Mucosa of descending colon (tissue), 3 donors: ENCODE data around the gene ANKRD63. TPM values are rescaled to one million over a fixed set of nuclear protein-coding genes. Genes with fewer than 3 reads are reported as not detected.

Experiments used
- ATAC-seq: fragments of 200-7000 bp; cut with Tn5 transposase; one replicate; pipeline ENCODE4 v1.9.1; 2020; ENCODE audit warnings: mild to moderate bottlenecking, moderate library complexity
- DNase-seq, 3 donors: peaks; one replicate each; pipeline ENCODE4 v3.0.0-alpha.2; 2020
- H3K36me3 ChIP-seq: fragments of 200-600 bp; one replicate; pipeline ENCODE4 v1.8.0; 2021; ENCODE audit warnings: low read depth, mild to moderate bottlenecking
- H3K4me1 ChIP-seq: fragments of 200-600 bp; one replicate; pipeline ENCODE4 v1.8.0; 2021; ENCODE audit warnings: low read depth, mild to moderate bottlenecking
- H3K4me3 ChIP-seq: fragments of 200-600 bp; one replicate; pipeline ENCODE4 v1.8.0; 2021; ENCODE audit warnings: mild to moderate bottlenecking
- H3K9me3 ChIP-seq: fragments of 200-600 bp; one replicate; pipeline ENCODE4 v1.8.0; 2021; ENCODE audit warnings: mild to moderate bottlenecking
- intact Hi-C, 2 donors: fragments of 100-400 bp; cut with DNase I in 1 of 2; cut with micrococcal nuclease in 1 of 2; formaldehyde crosslinking; loops; one replicate each; pipeline versions ENCODE4 v1.11.0 to v1.11.1; 2022; cut with DNase I, micrococcal nuclease
- total RNA-seq, 3 donors: library from RNA; stranded (reverse); fragmentation: NEBNext Ultra II Directional in 2 of 3; extraction: Animal tissue kit (Norgen Biotek cat#: 25700) in 2 of 3; gene quantifications; one replicate each; pipeline versions ENCODE4 v1.2.1 to v1.2.4, GENCODE V29; 2021 to 2023
- TF ChIP-seq, protein P1 (sequence below): fragments of 200-600 bp; IDR thresholded peaks from one replicate; pipeline ENCODE4 v1.8.0; 2022; ENCODE audit warnings: antibody characterized with exemption, mild to moderate bottlenecking
- donor health status: DM: no; HTN: no; CAD: no; lungs with moderate emphysema.
- donor health status: DM: no; HTN: no; CAD: no.
- donor health status: DM: no; HTN: yes; CAD: no.

The ANKRD63 gene
- total RNA-seq, 3 donors from 2014 or later: 0.25 TPM; not detected in 2

DNA sequence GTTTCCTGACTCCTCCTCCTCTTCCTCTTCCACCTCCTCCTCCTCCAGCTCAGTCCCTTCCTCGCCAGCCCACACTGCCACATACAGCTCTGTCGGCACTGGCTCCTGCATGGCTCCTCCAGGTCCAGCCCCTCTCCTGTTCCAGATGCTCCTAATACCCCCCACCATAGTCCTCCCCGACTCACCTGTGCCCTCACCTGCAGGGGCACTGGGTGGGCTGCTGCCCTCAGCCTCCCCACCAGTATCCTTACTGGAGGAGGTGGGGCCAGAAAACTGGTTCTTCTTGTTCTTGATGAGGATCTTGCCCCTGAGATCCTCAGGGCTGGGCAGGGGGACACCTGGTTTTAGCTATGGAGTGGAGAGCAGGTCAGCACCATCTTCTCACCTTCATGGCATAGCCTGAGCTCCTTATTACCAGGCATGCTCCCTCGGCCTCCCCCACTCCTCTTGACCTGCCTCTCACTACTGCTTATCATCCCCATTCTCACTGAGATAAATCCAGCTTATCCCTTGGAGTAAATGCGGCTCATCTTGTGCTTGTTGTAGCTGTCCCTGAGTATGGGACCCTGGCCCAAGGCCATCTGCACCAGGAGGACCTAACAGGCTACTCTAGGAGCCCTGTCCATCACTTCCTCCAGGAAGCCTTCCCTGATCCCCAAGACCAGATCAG, 13.8 kb upstream of the ANKRD63 start:
- ATAC-seq: no peak
- TF ChIP-seq, protein P1, sequence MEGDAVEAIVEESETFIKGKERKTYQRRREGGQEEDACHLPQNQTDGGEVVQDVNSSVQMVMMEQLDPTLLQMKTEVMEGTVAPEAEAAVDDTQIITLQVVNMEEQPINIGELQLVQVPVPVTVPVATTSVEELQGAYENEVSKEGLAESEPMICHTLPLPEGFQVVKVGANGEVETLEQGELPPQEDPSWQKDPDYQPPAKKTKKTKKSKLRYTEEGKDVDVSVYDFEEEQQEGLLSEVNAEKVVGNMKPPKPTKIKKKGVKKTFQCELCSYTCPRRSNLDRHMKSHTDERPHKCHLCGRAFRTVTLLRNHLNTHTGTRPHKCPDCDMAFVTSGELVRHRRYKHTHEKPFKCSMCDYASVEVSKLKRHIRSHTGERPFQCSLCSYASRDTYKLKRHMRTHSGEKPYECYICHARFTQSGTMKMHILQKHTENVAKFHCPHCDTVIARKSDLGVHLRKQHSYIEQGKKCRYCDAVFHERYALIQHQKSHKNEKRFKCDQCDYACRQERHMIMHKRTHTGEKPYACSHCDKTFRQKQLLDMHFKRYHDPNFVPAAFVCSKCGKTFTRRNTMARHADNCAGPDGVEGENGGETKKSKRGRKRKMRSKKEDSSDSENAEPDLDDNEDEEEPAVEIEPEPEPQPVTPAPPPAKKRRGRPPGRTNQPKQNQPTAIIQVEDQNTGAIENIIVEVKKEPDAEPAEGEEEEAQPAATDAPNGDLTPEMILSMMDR: no peak
- Histone ChIP-seq H3K9me3 (peaks cover 2% of the 10 kb centered on the region), H3K4me1 (no peaks in the 10 kb centered on the region), H3K4me3 (no peak overlapping the region), H3K36me3 (no peaks in the 10 kb centered on the region)
- DNase-seq: peak in 1 of 3 donors; percentile 18
- intact Hi-C loops: no loop called here

- TF ChIP-seq, protein P1: no peak
- peaks cover under 1% of the 10 kb centered on the region for H3K4me1 ChIP-seq
- ATAC-seq (no peak), DNase-seq (peak in 1 of 3 donors; percentile 34)
- peaks cover 2% of the 10 kb centered on the region for H3K9me3 ChIP-seq
- no peaks in the 10 kb centered on the region for H3K36me3 ChIP-seq
- no peak overlapping the region for H3K4me3 ChIP-seq
- intact Hi-C loops: no loop called here
Measured at GRCh38 chr15:40295877-40296560, 13.2 kb upstream of the ANKRD63 start.

DNA sequence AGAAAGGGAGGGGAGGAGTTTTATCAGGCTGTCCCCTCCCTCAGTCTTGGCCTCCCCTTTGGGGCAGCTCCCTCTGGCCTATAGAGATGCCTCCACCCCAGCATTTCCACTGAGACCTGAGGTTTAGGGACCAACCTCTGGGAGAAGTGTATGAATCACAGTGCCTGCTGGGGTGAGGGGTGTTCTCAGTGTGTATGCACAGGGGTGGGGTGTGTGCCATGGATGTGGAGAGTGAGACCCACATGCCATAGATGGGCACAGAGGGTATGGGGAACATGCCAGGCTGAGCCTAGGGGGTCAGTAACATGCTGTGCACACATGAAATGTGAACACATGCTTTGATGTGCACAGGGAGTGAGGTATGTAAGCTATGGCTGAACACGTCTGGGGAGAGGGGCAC, 12.4 kb upstream of the ANKRD63 start:
- ATAC-seq (no peak), DNase-seq (no peak)
- H3K9me3 ChIP-seq: peaks cover 2% of the 10 kb centered on the region
- H3K4me3 ChIP-seq: no peak overlapping the region
- peaks cover 6% of the 10 kb centered on the region for H3K4me1 ChIP-seq
- TF ChIP-seq, protein P1: no peak
- intact Hi-C loops: no loop called here
- no peaks in the 10 kb centered on the region for H3K36me3 ChIP-seq

- H3K36me3 ChIP-seq: no peaks in the 10 kb centered on the region
- intact Hi-C loops: no loop called here
- TF ChIP-seq, protein P1: no peak
- no peaks in the 10 kb centered on the region for H3K9me3 ChIP-seq
- peak in 1 of 3 donors; percentile 16 for DNase-seq
- peaks cover 13% of the 10 kb centered on the region for H3K4me1 ChIP-seq
- H3K4me3 ChIP-seq: no peak overlapping the region
- ATAC-seq: no peak
Measured at GRCh38 chr15:40293905-40294895, 11.3 kb upstream of the ANKRD63 start.

DNA sequence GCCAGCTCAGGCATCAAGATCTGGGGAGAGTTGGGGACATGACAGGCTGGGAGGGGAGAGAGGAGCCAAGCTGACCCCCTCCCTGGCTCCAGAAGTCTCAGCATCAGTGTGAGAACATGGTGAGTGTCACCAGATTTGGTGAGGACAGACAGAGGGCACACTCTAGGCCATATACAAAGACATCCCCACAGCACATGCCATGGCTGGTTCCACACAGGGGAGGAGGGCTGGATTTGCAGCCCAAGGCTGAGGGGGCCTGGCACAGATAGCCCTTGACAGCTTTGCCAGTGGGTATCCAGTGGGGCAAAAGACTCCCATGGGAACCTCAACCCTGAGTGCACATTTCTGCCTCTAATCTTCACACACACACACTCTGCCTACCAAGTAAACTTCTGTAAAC, 10.1 kb upstream of the ANKRD63 start:
- H3K36me3 ChIP-seq: no peaks in the 10 kb centered on the region
- peaks cover 15% of the 10 kb centered on the region for H3K4me1 ChIP-seq
- TF ChIP-seq, protein P1: no peak
- no peak overlapping the region for H3K4me3 ChIP-seq
- intact Hi-C loops: no loop called here
- no peaks in the 10 kb centered on the region for H3K9me3 ChIP-seq
- DNase-seq (no peak), ATAC-seq (no peak)
